GM21390 (cell line): ENCODE measurements around the gene TNFAIP8L3.
"Not testable (repeated sequence)": the region's sequence is repeated elsewhere in the genome, so short reads cannot be mapped to it uniquely, and the experiment has no call there.

Experiments used
- ATAC-seq: cut with Tn5 transposase; IDR thresholded peaks from one replicate; pipeline ENCODE4 v1.9.1; 2021; ENCODE audit not compliant: unreplicated experiment

TNFAIP8L3 gene

GRCh38 chr15:51094606-51095569, at the start of gene TNFAIP8L3:
TSS of gene TNFAIP8L3 (minus strand) at chr15:51094906. CDS start at chr15:51094595, 311 bp downstream.
- no peak for ATAC-seq

- ATAC-seq = no peak
These were observed 49.4 kb upstream of the TNFAIP8L3 start for GRCh38 chr15:51144021-51144532.

GRCh38 chr15:51140347-51140746, 45.6 kb upstream of the TNFAIP8L3 start:
- not testable (repeated sequence) for ATAC-seq

GRCh38 chr15:51139091-51139490, 44.4 kb upstream of the TNFAIP8L3 start:
- no peak for ATAC-seq

GRCh38 chr15:51137880-51138430, 43.2 kb upstream of the TNFAIP8L3 start:
- no peak for ATAC-seq

- ATAC-seq = no peak
These were observed 42.3 kb upstream of the TNFAIP8L3 start for GRCh38 chr15:51137024-51137423.

- ATAC-seq = no peak
These were observed 40.6 kb upstream of the TNFAIP8L3 start for GRCh38 chr15:51135276-51135675.

- ATAC-seq = no peak
These were observed 39.9 kb upstream of the TNFAIP8L3 start for GRCh38 chr15:51134416-51135199.

- no peak for ATAC-seq
These were observed 38.5 kb upstream of the TNFAIP8L3 start for GRCh38 chr15:51133140-51133765.

GRCh38 chr15:51132384-51133139, 37.9 kb upstream of the TNFAIP8L3 start:
- no peak for ATAC-seq

GRCh38 chr15:51131596-51132290, 37.0 kb upstream of the TNFAIP8L3 start:
- ATAC-seq = no peak

GRCh38 chr15:51130344-51130743, 35.6 kb upstream of the TNFAIP8L3 start:
- no peak for ATAC-seq

GRCh38 chr15:51129535-51130188, 35.0 kb upstream of the TNFAIP8L3 start:
- ATAC-seq = no peak

GRCh38 chr15:51128701-51129100, 34.0 kb upstream of the TNFAIP8L3 start:
- no peak for ATAC-seq

- no peak for ATAC-seq
These were observed 32.1 kb upstream of the TNFAIP8L3 start for GRCh38 chr15:51126842-51127241.

GRCh38 chr15:51123002-51123401, 28.3 kb upstream of the TNFAIP8L3 start:
- not testable (repeated sequence) for ATAC-seq

GRCh38 chr15:51121631-51122225, 27.0 kb upstream of the TNFAIP8L3 start:
- ATAC-seq = no peak

GRCh38 chr15:51121118-51121517, 26.4 kb upstream of the TNFAIP8L3 start:
- no peak for ATAC-seq

- ATAC-seq = no peak
These were observed 24.4 kb upstream of the TNFAIP8L3 start for GRCh38 chr15:51119120-51119519.
